Measurements from ENCODE around the gene HNF1B. TPM values are rescaled to one million over a fixed set of nuclear protein-coding genes. Genes with fewer than 3 reads are reported as not detected.

HNF1B gene
- total RNA-seq, 2 donors from 2014 or later, result 22.3 to 37.6 TPM

GRCh38 chr17:37742762-37743611, 1.9 kb downstream of the HNF1B start:
- Histone ChIP-seq H3K4me1 (peaks cover 48% of the 10 kb centered on the region), H3K9me3 (no peaks in the 10 kb centered on the region), H3K27me3 (no peaks in the 10 kb centered on the region), H3K4me3 (peak overlapping the region; percentile 59 to 89), H3K27ac (peak overlapping the region; percentile 79 to 98 (median 92)), H3K36me3 (replicated peaks in 1 of 2; ENCODE audit: insufficient read depth in 1 of 2, low read depth in 2 of 2) (no peaks in the 10 kb centered on the region)
- TF ChIP-seq POLR2A (IDR thresholded peaks at IDR 0.05) (peak; percentile 30 to 67 (median 40)), CTCF (IDR thresholded peaks at IDR 0.05) (peak in 1 of 7 experiments; percentile 4)
- ATAC-seq (peak; percentile 47), DNase-seq (peak; percentile 46 to 61 (median 54))
- intact Hi-C loops (cut with DNase I), result no loop called here
- WGBS, 2 donors, result 0 to 4% methylated on average over 44 to 76 of the region's 76 CpGs

GRCh38 chr17:37742116-37742761, 2.6 kb downstream of the HNF1B start:
- H3K36me3 ChIP-seq (replicated peaks in 1 of 2; ENCODE audit: insufficient read depth in 1 of 2, low read depth in 2 of 2), result no peaks in the 10 kb centered on the region
- peak overlapping the region; percentile 34 to 55 for H3K4me3 ChIP-seq
- peak overlapping the region; percentile 79 to 98 (median 92) for H3K27ac ChIP-seq
- peaks cover 42% of the 10 kb centered on the region for H3K4me1 ChIP-seq
- no peaks in the 10 kb centered on the region for H3K9me3 ChIP-seq
- H3K27me3 ChIP-seq, result no peaks in the 10 kb centered on the region
- WGBS, 2 donors, result 0 to 2% methylated on average over 16 to 51 of the region's 51 CpGs
- intact Hi-C loops (cut with DNase I), result no loop called here
- ATAC-seq (peak; percentile 0), DNase-seq (peak in 3 of 4 donors; percentile 39 to 55 (median 41))
- TF ChIP-seq POLR2A (IDR thresholded peaks at IDR 0.05) (peak in 2 of 3 donors; percentile 39 to 58), CTCF (IDR thresholded peaks at IDR 0.05) (no peak)

- H3K27me3 ChIP-seq, result no peaks in the 10 kb centered on the region
- peaks cover 35% of the 10 kb centered on the region for H3K4me1 ChIP-seq
- intact Hi-C loops (cut with DNase I), result no loop called here
- peak overlapping the region; percentile 79 to 98 (median 92) for H3K27ac ChIP-seq
- H3K4me3 ChIP-seq, result peak overlapping the region; percentile 34 to 55
- DNase-seq (no peak), ATAC-seq (no peak)
- WGBS, 2 donors, result 2 to 3% methylated on average over 18 to 22 of the region's 22 CpGs
- no peaks in the 10 kb centered on the region for H3K36me3 ChIP-seq (replicated peaks in 1 of 2; ENCODE audit: insufficient read depth in 1 of 2, low read depth in 2 of 2)
- TF ChIP-seq CTCF (IDR thresholded peaks at IDR 0.05) (no peak), POLR2A (IDR thresholded peaks at IDR 0.05) (no peak)
- H3K9me3 ChIP-seq, result no peaks in the 10 kb centered on the region
These were observed 3.3 kb downstream of the HNF1B start for GRCh38 chr17:37741341-37742115.

GRCh38 chr17:37740915-37741314, 3.9 kb downstream of the HNF1B start:
- H3K36me3 ChIP-seq (replicated peaks in 1 of 2; ENCODE audit: insufficient read depth in 1 of 2, low read depth in 2 of 2), result no peaks in the 10 kb centered on the region
- DNase-seq (no peak), ATAC-seq (no peak)
- TF ChIP-seq POLR2A (IDR thresholded peaks at IDR 0.05) (no peak), CTCF (IDR thresholded peaks at IDR 0.05) (no peak)
- peaks cover 33% of the 10 kb centered on the region for H3K4me1 ChIP-seq
- H3K27ac ChIP-seq, result peak overlapping the region in 2 of 4 donors; percentile 95 to 98
- no peaks in the 10 kb centered on the region for H3K27me3 ChIP-seq
- 3 to 9% methylated on average over 4 of the region's 4 CpGs for WGBS, 2 donors
- no peaks in the 10 kb centered on the region for H3K9me3 ChIP-seq
- intact Hi-C loops (cut with DNase I), result no loop called here
- no peak overlapping the region for H3K4me3 ChIP-seq
